Activated gamma-delta T cell treated with Interleukin-2 at 50 U/mL for 16 hours (primary cell): ENCODE data around the gene SMIM10L2A.
"Not testable (repeated sequence)": the region's sequence is repeated elsewhere in the genome, so short reads cannot be mapped to it uniquely, and the experiment has no call there.

Source experiments
- DNase-seq: peaks from one replicate; pipeline ENCODE4 v3.0.0-alpha.2; 2020

The SMIM10L2A gene

GRCh38 chrX:135461756-135462155 is 40.0 kb downstream of the SMIM10L2A start:
- DNase-seq = not testable (repeated sequence)

- DNase-seq = no peak
Measured at GRCh38 chrX:135463937-135464336, 42.2 kb downstream of the SMIM10L2A start.

DNA sequence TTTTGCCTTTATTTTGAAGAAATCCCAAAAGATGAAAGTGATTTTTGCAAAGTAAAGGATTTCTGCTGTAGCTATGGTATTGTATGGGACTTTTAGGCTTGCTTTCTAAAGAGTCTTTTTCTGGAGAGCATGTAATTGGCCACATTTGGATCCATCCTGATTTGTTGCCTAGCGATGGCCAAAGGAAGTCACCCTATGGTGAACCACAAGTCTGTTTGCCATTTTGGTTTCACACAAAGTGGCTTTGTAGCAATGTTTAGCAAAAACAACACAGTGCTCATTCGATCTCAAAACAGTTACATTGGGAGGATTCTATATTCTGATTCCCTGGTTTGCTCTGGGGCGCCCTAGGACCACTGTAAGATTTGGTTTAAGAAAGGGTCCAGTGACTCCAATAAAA is 54.6 kb downstream of the SMIM10L2A start:
- no peak for DNase-seq

DNA sequence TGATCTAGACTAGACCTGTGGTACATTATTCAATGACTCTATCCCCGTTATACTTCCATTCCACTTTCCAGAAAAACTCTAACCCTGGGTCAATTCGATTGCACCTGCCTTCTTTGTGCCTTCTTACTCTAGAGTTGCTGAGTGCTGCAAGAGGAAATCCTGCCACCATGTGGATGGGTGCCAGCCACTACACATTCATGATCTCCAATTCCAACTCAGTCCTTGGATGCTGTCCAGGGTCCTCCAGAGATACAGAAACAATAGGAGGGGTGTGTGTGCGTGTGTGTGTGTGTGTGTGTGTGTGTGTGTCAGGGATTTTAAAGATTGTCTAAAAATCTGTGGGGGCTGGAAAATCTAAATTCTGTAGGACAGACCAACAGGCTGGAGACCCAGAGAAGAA is 55.8 kb downstream of the SMIM10L2A start:
- peak; percentile 25 for DNase-seq
